Body of pancreas (tissue), 4 donors: ENCODE measurements around the gene PCDHB11.
"Not testable (repeated sequence)": the region's sequence is repeated elsewhere in the genome, so short reads cannot be mapped to it uniquely, and the experiment has no call there.

Source experiments
- POLR2A ChIP-seq, 3 donors: fragments of 450-650 bp; IDR thresholded peaks; one replicate each; pipeline ENCODE4 v1.6.1; 2016; ENCODE audit warnings: antibody characterized with exemption in 3 of 3, mild to moderate bottlenecking in 2 of 3
- TF ChIP-seq, protein P1 (sequence below), 7 experiments: fragments of 450-650 bp in 4 of 7; fragments of 200-600 bp in 3 of 7; sonication (generic) in 3 of 7; IDR thresholded peaks; one replicate each; pipeline ENCODE4 v1.5.1; 2016 to 2019; ENCODE audit warnings: antibody characterized with exemption in 7 of 7

DNA sequence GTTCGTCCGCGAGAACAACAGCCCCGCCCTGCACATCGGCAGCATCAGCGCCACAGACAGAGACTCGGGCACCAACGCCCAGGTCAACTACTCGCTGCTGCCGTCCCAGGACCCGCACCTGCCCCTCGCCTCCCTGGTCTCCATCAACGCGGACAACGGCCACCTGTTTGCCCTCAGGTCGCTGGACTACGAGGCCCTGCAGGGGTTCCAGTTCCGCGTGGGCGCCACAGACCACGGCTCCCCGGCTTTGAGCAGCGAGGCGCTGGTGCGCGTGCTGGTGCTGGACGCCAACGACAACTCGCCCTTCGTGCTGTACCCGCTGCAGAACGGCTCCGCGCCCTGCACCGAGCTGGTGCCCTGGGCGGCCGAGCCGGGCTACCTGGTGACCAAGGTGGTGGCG is 10.9 kb downstream of the PCDHB11 start:
- TF ChIP-seq, protein P1, sequence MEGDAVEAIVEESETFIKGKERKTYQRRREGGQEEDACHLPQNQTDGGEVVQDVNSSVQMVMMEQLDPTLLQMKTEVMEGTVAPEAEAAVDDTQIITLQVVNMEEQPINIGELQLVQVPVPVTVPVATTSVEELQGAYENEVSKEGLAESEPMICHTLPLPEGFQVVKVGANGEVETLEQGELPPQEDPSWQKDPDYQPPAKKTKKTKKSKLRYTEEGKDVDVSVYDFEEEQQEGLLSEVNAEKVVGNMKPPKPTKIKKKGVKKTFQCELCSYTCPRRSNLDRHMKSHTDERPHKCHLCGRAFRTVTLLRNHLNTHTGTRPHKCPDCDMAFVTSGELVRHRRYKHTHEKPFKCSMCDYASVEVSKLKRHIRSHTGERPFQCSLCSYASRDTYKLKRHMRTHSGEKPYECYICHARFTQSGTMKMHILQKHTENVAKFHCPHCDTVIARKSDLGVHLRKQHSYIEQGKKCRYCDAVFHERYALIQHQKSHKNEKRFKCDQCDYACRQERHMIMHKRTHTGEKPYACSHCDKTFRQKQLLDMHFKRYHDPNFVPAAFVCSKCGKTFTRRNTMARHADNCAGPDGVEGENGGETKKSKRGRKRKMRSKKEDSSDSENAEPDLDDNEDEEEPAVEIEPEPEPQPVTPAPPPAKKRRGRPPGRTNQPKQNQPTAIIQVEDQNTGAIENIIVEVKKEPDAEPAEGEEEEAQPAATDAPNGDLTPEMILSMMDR (IDR thresholded peaks at IDR 0.05): not testable (repeated sequence)
- TF ChIP-seq POLR2A (IDR thresholded peaks at IDR 0.05): not testable (repeated sequence)
